Gastroesophageal sphincter (tissue), 3 donors: ENCODE measurements around the gene SFI1.

Source experiments
- CTCF ChIP-seq, 4 experiments: fragments of 200-600 bp in 2 of 4; fragments of 450-650 bp in 2 of 4; sonication (generic) in 1 of 4; IDR thresholded peaks; one replicate each; pipeline ENCODE4 v1.5.1; 2017 to 2019; ENCODE audit warnings: antibody characterized with exemption in 4 of 4, mild to moderate bottlenecking in 2 of 4, moderate library complexity in 2 of 4
- EP300 ChIP-seq: sonication (generic); formaldehyde crosslinking; IDR thresholded peaks from one replicate; pipeline ENCODE4 v1.6.1; 2017; ENCODE audit warnings: antibody characterized with exemption, mild to moderate bottlenecking
- POLR2A ChIP-seq, 2 donors: fragments of 450-650 bp; IDR thresholded peaks; one replicate each; pipeline ENCODE4 v1.6.1; 2017; ENCODE audit warnings: antibody characterized with exemption in 2 of 2, mild to moderate bottlenecking in 2 of 2, moderate library complexity in 1 of 2

GRCh38 chr22:31566484-31566883 is 70.1 kb downstream of the SFI1 start:
- no peak for TF ChIP-seq CTCF (IDR thresholded peaks at IDR 0.05)
- no peak for TF ChIP-seq POLR2A (IDR thresholded peaks at IDR 0.05)
- no peak for TF ChIP-seq EP300
